GM21576 (cell line): Measurements from ENCODE around the gene STXBP6.

Source experiments
- ATAC-seq: cut with Tn5 transposase; IDR thresholded peaks from one replicate; pipeline ENCODE4 v1.9.1; 2021; ENCODE audit warnings: mild to moderate bottlenecking, moderate library complexity; ENCODE audit not compliant: unreplicated experiment

STXBP6 gene

DNA sequence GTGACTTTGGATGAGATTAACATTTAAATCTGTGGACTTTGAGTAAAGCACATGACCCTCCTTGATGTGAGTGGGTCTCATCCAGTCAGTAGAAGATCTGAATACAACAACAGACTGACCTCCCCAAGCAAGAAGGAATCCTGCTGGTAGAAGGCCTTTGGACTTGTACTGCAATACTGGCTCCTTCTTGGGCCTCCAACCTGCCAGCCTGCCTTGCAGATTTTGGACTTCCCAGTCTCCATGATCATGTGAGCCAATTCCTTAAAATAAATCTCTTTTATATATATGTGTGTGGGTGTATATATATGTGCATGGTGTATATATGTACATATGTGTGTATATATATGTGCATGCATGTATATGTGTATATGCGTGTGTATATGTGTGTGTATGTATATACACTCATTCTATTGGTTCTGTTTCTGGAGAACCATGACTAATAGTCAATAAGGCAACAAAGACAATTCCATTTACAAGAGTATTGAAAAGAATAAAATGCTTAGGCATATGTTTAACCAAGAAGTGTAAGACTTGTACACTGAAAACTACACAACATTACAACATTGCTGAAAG, 183.8 kb downstream of the STXBP6 start:
- ATAC-seq = no peak

DNA sequence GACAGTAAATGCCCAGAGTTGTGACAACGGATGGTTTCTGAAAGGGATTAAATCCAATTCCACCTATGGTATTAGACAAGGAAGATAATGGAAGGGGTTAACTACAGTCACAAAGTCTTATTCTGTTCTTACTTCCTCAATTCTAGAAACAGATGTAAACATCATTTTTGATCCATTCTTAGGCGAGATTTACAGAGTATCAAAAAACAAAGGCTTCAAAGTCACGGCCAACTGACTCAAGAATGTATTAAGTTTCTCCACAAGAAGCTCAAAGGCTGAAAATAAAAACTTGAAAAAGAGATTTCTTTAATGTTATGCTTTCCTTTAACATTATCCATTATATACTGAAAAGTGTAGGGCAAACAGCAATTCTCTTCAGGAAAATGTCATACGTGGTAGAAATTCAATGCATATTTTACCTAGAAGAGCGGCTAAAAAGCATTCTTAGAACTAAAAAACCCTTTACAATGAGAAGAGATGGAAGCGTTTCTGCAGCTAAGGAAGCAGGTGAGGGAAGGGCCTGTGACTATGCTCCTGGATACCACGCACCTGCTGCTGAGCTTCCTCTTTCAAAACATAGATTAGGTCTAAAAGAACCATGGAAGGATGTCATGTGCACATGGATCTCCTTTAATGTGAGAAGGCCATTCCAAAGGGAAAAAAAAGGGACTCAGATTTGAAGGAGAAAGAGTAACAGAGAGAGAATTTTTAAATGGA, 185.8 kb downstream of the STXBP6 start:
- no peak for ATAC-seq

DNA sequence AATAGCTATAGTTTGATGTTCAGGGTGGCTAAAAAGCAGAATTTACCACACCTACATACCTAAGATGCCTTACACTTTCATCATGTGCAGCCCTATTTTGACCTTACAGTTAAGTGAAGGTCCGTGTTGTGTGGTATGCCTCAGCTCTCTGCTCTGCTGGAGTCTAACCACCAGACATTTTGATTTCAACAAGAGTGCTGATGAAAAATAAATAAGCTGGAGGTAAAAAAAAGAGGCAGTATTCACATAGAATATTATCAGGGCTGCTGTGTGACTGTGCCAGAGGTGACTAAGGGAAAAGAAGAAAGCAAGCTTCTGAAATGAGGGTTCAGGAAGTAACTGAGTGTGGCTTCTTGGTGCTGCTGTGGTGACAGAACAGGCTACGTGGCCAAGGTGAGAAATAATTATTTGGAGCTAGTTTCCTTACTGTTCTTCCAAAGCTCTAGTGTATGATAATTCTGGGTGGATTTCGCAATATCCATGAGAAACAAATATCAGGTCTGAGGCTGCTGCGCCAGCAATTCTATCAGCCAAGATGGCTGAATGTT, 188.8 kb downstream of the STXBP6 start:
- no peak for ATAC-seq

DNA sequence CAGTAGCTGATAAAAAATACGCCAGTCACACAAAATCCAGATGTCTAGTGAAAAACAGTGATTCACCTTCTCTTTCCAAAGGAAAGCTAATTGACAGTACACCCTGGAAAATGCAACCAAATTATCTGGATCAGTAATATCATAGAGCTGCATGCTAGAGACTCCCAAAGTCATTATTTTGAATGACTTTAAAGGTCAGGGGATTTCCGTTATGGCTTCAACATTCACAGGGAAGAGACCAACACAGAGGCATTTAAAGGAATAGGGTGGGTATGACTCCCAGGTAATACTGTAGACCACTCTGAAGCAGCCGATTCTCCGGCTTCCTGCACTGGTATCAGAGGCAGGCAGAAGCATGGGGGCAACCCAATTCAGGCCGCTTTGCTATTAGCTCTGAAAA, 190.4 kb downstream of the STXBP6 start:
- ATAC-seq = no peak

DNA sequence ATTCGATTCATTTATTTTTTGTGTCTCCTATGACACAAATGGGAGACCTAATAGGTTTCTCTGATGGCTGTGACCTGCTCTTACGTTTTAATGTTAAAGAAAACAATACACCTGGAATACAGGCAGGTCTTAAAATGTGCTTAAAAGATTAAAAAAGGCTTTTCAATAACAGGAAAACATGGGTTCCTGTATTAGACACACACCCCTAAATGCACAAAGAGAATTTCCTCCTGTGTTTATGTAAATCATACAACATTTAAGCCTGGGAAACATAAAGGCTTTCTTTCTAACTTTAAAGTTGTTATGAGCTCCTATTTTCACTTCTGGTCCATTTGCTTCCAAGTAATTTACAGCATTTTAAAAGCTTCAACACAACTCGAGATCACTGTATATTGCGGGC, 191.3 kb downstream of the STXBP6 start:
- no peak for ATAC-seq

DNA sequence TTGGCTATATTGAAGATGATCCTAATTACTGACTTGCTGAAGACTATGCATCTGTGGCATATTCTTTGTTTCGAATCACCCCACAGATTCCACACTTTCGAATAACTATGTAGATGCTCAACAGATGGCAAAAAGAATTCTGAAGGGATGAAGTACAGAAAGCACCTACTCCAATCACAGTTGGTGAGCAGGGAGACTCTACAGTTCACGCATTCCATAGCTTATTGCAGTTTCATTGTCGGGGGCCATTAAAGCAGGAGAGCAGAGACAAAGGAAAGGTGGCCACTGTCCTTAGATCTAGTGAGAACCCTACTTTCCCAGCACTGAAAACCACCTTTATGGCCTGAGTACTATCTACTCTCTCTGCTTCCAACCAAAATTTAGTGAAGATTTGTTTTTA, 191.9 kb downstream of the STXBP6 start:
- no peak for ATAC-seq

DNA sequence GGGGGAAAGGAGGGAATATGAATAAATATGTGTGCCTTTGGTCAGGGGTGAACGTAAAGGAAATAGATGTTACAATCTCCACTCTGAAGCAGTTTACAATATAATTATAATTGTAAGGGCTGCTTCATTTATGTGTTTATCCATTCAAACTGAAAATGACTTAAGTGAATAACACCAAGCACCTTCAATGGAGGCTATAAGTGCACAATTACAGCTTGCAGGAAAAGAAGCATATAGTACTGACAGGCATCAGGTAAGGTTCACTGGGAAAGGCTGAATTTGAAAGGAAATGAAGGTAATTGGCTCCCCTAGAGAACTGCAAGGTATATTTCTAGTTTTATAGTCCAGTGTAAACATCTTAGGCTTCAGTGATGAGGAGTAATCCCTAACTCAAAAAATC, 192.7 kb downstream of the STXBP6 start:
- no peak for ATAC-seq

DNA sequence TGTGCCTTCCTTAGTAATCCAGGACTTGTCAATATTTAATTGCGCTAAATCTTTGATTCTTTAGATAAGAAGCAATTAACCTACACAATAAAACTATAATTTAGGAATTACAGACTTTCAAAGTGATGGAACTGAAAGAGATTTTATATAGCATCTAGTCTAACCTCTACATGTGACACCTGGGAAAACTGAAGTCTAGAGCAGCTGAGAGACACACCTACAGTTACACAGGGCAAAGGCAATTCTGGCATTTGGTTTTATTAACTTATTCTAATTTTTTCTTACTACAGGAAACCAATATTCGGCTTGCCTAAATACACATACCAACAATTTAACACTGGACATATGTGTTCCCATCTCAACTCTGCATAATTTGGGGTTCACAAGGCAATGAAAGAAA, 196.5 kb downstream of the STXBP6 start:
- no peak for ATAC-seq

DNA sequence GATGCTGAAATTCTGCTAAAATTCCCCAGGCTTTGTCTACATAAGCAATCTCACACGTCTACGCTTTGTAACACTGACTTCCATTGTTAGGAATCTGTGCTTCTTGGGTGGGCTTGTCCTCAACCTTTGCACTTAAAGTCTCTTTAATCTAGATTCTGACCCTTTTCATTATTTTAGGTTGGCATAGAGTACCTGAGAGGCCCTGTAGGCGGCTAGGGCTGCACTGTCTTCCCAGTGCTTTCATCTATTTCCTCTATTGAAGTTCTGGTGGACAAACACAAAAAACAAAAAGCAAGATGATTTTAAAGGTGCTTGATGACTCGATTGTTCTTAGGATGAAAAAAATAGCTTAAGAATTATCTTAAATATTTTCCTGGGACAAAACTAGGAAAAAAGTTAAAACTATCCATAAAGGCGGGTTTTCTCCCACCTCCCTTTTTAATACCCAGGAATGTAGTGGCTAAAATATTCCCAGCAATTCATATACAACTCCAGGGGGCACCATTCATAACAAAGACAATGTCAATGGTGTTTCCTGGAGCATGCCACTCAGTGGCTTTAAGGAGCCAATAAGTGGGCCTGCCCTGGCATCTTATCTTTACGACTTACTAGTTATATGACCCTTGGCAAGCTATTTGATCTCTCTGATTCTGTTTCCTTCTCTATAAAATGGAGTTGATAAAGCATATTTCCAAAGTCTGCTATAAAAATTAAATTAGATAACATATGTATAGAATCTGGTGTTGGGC, 197.5 kb downstream of the STXBP6 start:
- ATAC-seq = no peak

DNA sequence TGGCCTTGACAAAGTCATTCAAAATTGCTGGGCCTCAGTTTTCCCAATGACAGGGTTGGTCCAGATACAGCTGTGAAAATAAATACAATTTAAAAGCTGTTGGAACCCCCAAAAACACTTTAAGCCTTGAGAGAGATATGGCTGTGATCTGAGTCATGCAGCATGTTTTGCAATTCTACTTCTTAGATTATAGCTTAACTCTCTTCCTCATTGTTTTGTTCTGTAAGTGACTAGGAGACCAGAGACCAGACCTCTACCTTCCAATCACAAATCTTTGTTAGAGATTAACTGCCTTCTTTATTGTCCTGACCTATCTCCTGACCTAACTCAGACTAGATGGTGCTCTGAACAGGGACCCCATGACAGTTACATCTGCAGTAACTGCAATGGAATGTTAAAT, 198.1 kb downstream of the STXBP6 start:
- no peak for ATAC-seq

DNA sequence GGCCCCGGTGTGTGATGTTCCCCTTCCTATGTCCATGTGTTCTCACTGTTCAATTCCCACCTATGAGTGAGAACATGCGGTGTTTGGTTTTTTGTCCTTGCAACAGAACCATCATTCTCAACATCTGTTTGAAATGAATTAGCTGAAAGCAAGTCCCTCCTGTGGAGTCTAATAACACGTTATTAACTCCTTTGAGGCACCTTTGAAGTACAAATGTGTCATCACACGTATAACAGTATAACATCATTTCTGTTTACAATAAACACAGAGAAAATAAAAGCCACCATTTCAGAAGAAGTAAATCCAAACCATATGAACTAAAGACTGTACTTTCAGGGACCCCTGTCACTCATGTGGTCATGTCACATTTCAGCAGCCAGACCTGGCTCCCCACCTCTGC, 198.5 kb downstream of the STXBP6 start:
- no peak for ATAC-seq

DNA sequence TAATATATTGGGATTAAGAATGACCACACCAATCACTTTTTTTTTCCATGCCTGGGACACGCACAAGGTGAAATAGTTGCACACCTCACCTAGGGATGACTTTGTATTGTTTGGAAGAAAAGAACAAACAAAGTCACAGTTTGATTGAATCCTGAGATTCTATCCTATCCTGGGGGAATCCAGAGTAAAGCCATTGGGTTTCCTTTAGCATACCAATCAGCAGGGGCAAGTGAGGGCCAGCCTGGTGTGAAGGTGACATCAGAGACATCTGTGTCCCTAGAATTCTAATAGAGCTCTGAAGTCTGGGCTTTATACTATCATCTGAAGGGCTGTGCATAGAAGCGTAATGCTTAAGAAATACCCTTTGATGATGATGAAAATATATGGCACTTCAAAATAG, 199.9 kb downstream of the STXBP6 start:
- ATAC-seq = no peak

DNA sequence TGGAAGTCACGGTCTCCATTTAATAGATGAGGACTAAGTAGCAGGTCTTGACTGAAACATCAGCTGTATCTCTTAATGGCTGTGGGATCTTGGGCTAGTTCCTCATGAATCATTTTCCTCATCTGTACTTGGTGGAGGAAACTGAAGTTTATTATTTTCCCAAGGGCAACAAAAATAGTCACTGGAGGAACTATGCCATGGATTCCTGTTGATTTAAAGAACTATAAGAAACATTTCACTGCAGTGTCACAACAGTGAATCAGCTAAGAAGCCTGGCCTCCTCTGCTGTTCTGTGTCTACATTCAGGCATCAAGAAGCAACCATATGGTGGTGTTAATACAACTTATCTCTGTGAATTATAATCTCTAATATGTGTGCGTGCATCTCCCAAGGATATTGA, 200.5 kb downstream of the STXBP6 start:
- ATAC-seq = no peak

DNA sequence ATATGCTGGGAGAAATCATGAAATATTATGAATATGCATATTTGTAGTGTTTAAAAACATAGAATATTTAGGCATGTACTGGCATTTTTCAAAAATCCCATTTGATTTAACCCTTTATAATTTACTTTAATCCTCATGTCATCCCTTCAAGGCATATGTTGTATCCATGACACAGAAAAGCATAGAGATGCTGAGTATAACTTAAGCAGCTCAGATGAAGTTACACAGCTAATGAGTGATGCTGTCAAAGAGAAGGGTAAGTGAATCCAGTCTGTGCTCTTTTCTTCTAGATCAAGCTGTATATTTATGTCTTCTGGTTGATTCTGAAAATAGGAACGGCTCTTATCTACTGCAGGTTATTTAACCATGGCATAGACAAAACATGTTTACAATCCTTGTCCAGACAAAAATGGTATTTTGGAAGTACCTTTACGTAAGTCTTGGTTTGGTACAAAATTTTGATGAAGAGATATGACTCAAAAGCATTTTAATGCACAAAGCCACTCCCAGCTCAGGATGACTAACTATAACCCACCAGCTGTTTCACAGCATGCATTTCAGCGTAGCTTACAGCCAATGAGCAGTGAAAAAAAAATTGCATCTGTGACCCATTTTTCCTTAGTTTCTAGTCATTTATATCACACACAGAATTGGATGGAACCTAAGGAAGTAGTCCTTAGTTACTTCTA, 201.7 kb downstream of the STXBP6 start:
- no peak for ATAC-seq

DNA sequence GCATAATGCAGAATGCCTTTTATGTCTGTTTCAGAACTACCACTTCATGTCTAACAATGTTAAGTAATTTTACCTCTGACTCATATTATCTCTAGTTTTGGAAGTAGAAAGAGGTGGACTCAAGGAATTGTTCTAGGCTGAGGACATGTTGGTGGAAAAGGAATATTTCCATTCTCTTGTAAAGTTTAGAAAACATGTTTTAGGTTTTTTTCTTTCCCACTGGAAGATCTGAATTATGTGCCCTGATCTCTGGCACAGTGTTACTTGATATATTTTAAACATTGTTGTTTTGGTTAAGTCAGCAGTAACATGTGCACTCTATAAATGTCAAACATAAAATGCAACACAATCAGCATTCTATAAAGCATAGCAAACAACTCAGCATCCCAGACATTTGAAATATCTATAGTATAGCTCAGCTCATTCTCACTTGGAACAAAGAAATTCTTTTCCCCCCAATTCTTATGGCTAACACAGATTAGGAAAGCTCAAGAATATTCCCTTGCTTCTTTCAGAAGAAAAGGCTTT, 202.3 kb downstream of the STXBP6 start:
- no peak for ATAC-seq

DNA sequence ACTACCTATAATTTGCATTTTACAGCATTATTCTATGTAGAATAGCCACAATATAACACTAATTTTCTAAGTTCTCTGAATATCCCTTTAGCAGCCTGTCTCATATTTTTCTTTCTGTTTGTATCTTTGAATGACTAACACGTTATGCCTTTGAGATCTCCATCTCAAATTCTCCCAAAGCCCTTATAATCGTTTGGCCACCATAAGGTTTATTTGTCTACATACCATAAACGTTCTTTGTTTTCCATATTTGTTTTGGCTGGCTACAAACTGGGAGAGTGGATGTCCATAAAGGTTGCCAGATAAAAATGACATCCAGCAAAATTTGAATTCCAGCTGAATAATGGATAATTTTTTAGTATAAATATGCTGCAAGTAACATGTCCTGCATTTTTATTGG, 203.7 kb downstream of the STXBP6 start:
- ATAC-seq = no peak

DNA sequence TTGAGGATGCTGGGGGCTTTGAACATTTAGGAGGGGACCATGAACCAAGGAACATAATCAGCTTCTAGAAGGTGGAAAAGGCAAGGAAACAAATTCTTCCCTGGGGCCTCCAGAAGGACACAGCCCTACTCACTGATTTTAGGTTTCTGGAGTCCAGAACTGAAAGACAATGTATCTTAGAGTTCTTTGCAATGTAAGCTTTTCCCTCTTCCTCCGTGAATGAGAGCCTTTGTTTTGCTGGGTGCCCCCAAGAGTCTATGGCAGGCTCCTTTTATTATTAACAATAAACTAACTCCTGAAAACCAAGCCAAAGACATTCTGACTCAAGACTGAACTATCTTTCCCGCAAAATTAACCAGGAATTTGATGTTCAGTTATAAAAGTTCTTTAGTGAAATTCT, 204.1 kb downstream of the STXBP6 start:
- ATAC-seq = no peak

DNA sequence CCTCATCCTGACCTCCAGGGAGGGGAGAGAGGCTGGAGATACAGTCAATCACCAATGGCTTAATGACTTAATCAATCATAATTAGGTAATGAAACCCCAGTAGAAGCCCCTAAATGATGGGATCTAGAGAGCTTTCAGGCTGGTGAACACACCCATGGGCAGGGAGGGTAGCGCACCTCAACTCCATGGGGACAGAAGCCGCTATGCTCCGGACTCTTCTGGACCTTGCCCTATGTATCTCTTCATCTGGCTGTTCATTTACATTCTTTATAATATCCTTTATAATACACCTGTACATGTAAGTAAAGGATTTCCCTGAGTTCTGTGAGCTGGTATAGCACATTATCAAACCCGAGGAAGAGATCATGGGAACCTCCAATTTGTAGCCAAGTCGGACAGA, 205.9 kb downstream of the STXBP6 start:
- ATAC-seq = no peak

DNA sequence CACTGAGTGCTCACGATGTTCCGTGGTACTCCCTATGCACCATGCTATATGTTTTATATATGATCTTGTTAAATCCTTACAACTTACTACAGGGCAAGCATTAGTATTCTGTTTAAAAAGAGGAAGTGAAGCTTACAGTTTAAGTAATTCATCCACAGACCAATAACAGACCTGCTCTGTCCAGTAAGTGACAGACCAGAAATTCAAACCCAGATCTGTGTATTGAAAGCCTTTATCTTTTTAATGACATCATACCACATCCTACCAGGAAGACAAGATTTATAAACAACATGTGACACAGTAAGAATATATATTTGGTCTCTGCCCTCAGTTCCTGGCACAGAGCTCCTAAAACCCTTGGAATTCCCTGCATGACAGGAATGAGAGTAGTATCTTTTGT, 206.5 kb downstream of the STXBP6 start:
- ATAC-seq = peak; percentile 89

DNA sequence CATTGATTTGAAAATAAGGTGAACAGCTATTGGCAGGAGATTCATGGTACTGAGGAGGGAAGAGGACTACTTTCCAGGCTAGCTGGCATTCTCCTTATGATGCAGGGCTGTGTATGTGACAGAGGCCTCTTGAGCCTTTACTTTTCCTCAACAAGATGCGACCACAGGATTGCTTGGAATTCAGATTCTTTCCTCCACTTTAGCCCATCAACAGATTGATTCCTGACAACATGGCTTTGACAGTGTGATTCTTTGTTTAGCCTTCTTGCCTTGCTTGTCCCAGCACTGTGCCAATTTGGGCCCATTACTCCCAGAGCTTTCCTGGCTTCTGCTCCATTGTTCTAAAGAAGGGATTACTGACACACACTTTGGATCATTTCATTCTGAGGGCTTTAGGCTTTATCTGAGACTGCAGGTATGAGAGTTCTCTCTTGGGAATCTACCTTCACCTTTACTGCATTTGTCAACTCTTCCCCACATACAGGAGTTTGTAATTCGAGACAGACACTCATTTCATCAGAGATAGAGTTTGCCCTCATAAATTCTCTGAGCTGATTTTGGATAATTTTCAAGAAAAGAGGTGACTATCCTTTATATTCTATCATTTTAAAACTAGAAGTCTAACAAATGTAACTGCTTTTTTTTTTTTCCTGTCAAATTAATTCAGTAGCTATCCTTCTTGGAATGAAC, 209.6 kb downstream of the STXBP6 start:
- ATAC-seq = no peak
